ENCODE data around the gene NOTCH1.

Gene NOTCH1

DNA sequence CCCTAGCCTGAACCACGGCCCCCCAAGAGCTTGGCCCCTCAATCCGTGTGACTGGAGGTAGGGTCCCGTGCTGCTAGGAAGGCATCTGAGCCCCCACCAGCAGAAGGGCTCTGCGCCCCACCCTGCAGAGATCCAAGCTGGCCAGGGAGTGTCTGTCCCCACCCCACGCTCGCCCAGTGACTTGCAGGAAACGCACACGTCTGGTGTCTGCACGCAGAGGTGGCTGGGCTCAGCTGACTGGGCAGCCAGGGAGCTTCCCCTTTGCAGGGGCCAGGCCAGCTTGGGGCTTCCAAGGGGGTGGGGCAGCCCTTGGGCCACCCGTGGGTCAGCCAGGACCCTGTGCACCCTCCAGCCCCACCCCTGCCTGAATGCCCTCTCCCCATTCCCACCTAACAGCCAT, 24.3 kb downstream of the NOTCH1 start:
- Histone ChIP-seq H3K9me3 (ENCODE audit: severe bottlenecking) (no peaks in the 10 kb centered on the region), H3K36me3 (ENCODE audit: low read depth) (peaks cover 29% of the 10 kb centered on the region), H3K4me3 (ENCODE audit: severe bottlenecking) (no peak overlapping the region), H3K4me1 (ENCODE audit: insufficient read depth, poor library complexity, severe bottlenecking) (no peaks in the 10 kb centered on the region), H3K27me3 (ENCODE audit: insufficient read depth, poor library complexity, severe bottlenecking) (no peaks in the 10 kb centered on the region), H3K27ac (ENCODE audit: poor library complexity, severe bottlenecking) (no peak overlapping the region)
- DNase-seq (ENCODE audit: low spot score) (no peak), ATAC-seq (ENCODE audit: low read depth) (no peak)
- TF ChIP-seq, protein P1, sequence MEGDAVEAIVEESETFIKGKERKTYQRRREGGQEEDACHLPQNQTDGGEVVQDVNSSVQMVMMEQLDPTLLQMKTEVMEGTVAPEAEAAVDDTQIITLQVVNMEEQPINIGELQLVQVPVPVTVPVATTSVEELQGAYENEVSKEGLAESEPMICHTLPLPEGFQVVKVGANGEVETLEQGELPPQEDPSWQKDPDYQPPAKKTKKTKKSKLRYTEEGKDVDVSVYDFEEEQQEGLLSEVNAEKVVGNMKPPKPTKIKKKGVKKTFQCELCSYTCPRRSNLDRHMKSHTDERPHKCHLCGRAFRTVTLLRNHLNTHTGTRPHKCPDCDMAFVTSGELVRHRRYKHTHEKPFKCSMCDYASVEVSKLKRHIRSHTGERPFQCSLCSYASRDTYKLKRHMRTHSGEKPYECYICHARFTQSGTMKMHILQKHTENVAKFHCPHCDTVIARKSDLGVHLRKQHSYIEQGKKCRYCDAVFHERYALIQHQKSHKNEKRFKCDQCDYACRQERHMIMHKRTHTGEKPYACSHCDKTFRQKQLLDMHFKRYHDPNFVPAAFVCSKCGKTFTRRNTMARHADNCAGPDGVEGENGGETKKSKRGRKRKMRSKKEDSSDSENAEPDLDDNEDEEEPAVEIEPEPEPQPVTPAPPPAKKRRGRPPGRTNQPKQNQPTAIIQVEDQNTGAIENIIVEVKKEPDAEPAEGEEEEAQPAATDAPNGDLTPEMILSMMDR (IDR thresholded peaks at IDR 0.05; ENCODE audit: poor library complexity, severe bottlenecking) = no peak

DNA sequence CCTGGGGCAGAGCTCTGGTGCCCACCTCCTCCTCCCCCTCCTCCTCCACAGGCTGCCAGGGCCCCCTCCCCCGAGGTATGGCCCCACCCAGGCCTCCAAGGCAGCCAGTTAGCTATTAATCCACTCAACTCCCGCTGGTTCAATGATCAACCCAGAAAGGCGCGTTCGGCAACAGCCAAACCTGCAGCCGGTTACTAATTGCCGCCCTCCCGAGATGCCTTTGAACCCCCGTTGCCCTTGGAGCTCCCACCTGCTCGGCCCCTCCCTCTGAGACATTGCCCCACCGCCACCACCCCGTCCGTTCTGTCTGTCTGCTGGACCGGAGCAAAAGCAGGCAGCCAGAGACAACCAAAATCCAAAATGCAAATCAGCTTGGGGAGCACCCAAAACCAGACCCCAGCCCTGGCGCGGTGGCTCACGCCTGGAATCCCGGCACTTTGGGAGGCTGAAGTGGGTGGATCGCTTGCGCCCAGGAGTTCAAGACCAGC, 25.8 kb downstream of the NOTCH1 start:
- ATAC-seq (ENCODE audit: low read depth) = no peak
- H3K4me3 ChIP-seq (ENCODE audit: severe bottlenecking) = no peak overlapping the region
- H3K27me3 ChIP-seq (ENCODE audit: insufficient read depth, poor library complexity, severe bottlenecking) = no peaks in the 10 kb centered on the region
- DNase-seq (ENCODE audit: low spot score) = no peak
- TF ChIP-seq, protein P1 (IDR thresholded peaks at IDR 0.05; ENCODE audit: poor library complexity, severe bottlenecking) = no peak
- H3K36me3 ChIP-seq (ENCODE audit: low read depth) = peaks cover 37% of the 10 kb centered on the region
- H3K27ac ChIP-seq (ENCODE audit: poor library complexity, severe bottlenecking) = no peak overlapping the region
- H3K4me1 ChIP-seq (ENCODE audit: insufficient read depth, poor library complexity, severe bottlenecking) = no peaks in the 10 kb centered on the region
- H3K9me3 ChIP-seq (ENCODE audit: severe bottlenecking) = no peaks in the 10 kb centered on the region

DNA sequence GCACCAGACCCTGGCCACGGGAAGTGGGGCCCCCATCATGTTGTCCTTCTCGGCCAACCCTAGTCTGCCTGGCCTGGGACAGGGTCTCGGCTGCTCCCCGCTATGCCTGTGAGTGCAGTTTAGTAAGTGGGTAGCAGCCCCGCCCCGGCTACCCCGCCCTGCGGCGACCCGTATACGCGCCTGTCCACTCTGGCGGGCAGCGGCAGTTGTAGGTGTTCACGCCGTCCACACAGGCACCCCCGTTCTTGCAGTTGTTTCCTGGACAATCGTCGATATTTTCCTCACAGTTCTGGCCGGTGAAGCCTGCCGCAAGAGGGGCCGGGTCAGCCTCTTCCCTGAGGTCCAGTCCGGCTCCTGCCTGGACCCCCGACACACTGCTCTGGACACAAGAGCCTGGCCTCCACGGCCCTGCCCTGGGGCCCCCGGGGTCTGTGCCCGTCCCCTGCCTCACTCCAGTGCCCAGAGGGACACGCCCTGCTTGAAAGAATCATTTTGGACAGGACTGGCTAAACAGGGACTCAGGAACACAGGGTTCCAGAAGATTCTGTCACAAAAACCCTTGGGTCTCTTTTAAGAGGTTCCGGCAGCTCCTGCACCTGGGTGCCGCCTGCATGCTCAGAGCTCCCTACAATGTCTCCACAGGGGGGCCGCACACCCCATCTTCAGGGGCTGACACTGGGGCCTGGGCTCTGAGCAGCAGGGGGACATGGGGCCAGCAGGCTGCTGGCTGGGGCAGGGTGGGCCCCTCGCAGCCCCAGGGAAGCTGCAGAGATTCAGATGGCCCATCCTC, 26.4 kb downstream of the NOTCH1 start:
- no peak for DNase-seq (ENCODE audit: low spot score)
- Histone ChIP-seq H3K27me3 (ENCODE audit: insufficient read depth, poor library complexity, severe bottlenecking) (no peaks in the 10 kb centered on the region), H3K4me3 (ENCODE audit: severe bottlenecking) (no peak overlapping the region), H3K9me3 (ENCODE audit: severe bottlenecking) (no peaks in the 10 kb centered on the region), H3K27ac (ENCODE audit: poor library complexity, severe bottlenecking) (no peak overlapping the region), H3K36me3 (ENCODE audit: low read depth) (peaks cover 43% of the 10 kb centered on the region), H3K4me1 (ENCODE audit: insufficient read depth, poor library complexity, severe bottlenecking) (no peaks in the 10 kb centered on the region)
- TF ChIP-seq, protein P1 (IDR thresholded peaks at IDR 0.05; ENCODE audit: poor library complexity, severe bottlenecking) = no peak
- no peak for ATAC-seq (ENCODE audit: low read depth)

DNA sequence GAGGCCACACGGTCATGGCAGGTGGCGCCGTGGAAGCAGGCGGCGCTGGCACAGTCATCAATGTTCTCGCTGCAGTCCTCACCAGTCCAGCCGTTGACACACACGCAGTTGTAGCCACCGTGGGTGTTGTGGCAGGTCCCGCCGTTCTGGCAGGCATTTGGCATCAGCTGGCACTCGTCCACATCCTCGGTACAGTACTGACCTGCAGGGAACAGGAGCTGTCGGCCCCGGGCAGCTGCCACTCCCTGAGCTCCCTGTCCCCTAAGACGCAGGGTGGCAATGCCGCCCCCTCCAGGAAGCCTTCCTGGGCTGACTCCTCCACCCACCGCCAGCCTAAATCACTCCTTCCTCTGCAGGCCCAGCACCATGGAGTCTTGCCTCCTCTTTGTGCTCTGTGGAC, 27.2 kb downstream of the NOTCH1 start:
- no peak for ATAC-seq (ENCODE audit: low read depth)
- H3K4me3 ChIP-seq (ENCODE audit: severe bottlenecking) = no peak overlapping the region
- no peak for DNase-seq (ENCODE audit: low spot score)
- H3K27ac ChIP-seq (ENCODE audit: poor library complexity, severe bottlenecking) = no peak overlapping the region
- no peaks in the 10 kb centered on the region for H3K27me3 ChIP-seq (ENCODE audit: insufficient read depth, poor library complexity, severe bottlenecking)
- H3K9me3 ChIP-seq (ENCODE audit: severe bottlenecking) = no peaks in the 10 kb centered on the region
- TF ChIP-seq, protein P1 (IDR thresholded peaks at IDR 0.05; ENCODE audit: poor library complexity, severe bottlenecking) = no peak
- no peaks in the 10 kb centered on the region for H3K4me1 ChIP-seq (ENCODE audit: insufficient read depth, poor library complexity, severe bottlenecking)
- peaks cover 49% of the 10 kb centered on the region for H3K36me3 ChIP-seq (ENCODE audit: low read depth)

DNA sequence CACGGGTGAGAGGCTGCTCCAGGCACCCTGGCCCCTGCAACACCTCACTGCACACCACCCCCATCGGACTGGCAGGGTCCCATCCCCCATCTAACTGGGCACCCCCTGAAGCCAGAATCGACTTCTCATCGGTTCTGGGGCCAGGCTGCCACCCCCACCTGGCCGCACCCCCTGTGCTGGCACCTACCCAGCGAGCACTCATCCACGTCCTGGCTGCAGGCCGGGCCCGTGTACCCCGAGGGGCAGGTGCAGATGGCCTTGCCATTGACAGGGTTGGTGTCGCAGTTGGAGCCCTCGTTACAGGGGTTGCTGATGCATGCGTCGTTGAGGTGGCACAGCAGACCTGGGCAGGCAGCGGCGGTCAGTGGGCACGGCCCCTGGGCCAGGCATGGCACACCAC, 27.9 kb downstream of the NOTCH1 start:
- H3K36me3 ChIP-seq (ENCODE audit: low read depth) = peaks cover 54% of the 10 kb centered on the region
- no peaks in the 10 kb centered on the region for H3K9me3 ChIP-seq (ENCODE audit: severe bottlenecking)
- H3K27me3 ChIP-seq (ENCODE audit: insufficient read depth, poor library complexity, severe bottlenecking) = no peaks in the 10 kb centered on the region

More for the DNA sequence above, 27.9 kb downstream of the NOTCH1 start:
- TF ChIP-seq, protein P1 (IDR thresholded peaks at IDR 0.05; ENCODE audit: poor library complexity, severe bottlenecking) = no peak
- no peak for DNase-seq (ENCODE audit: low spot score)
- Histone ChIP-seq H3K27ac (ENCODE audit: poor library complexity, severe bottlenecking) (no peak overlapping the region), H3K4me1 (ENCODE audit: insufficient read depth, poor library complexity, severe bottlenecking) (no peaks in the 10 kb centered on the region), H3K4me3 (ENCODE audit: severe bottlenecking) (no peak overlapping the region)
- no peak for ATAC-seq (ENCODE audit: low read depth)
